ENCODE results near the gene TUFT1. TPM values are rescaled to one million over a fixed set of nuclear protein-coding genes. Genes with fewer than 3 reads are reported as not detected.

TUFT1 gene
- total and polyA plus RNA-seq, 2 of the 13 experiments (the other 11 are each of a cell fraction or from before 2014, with no cell fraction given): 6.4 to 7.3 TPM

- ChIA-PET CTCF (ENCODE audit: low intra/inter-chr PET ratio, low total read pairs) (no interaction called here), POLR2A (no interaction called here)
- BruUV-seq (replicated peaks): no TSS peak
- Histone ChIP-seq H3K36me3 (replicated peaks in 1 of 2; ENCODE audit: control insufficient read depth in 1 of 2, insufficient read depth in 2 of 2, low read length in 2 of 2) (peaks cover 0 to 4% of the 10 kb centered on the region in 2 experiments; a peak in 2 of 5 replicates), H3K4me1 (ENCODE audit: insufficient read depth, low read length) (peaks cover 10% of the 10 kb centered on the region), H3K9me3 (ENCODE audit: low read length) (no peaks in the 10 kb centered on the region), H2AFZ (ENCODE audit: low read length) (no peak overlapping the region), H3K4me3 (replicated peaks in 1 of 3; ENCODE audit: insufficient read depth in 1 of 3, low read depth in 2 of 3, low read length in 3 of 3) (no peak overlapping the region), H3K79me2 (ENCODE audit: insufficient read depth, low read length) (peaks cover 13% of the 10 kb centered on the region), H3K4me2 (ENCODE audit: low read depth, low read length) (no peak overlapping the region), H4K20me1 (ENCODE audit: insufficient read depth, low read length) (no peaks in the 10 kb centered on the region), H3K27ac (ENCODE audit: extremely low read length, insufficient read depth, low read length) (no peak overlapping the region), H3K27me3 (ENCODE audit: control insufficient read depth in 1 of 2, insufficient read depth in 2 of 2, low read length in 2 of 2) (no peaks in the 10 kb centered on the region), H3K9ac (ENCODE audit: insufficient read depth, low read depth, low read length) (no peak overlapping the region)
- ATAC-seq: no peak
- in situ Hi-C loops (cut with HindIII; ENCODE audit: extremely low pct_ligation_motif_present, low pct_unique_long_range_greater_than_20kb): no loop called here
- WGBS (ENCODE audit: low lambda C conversion rate): 89% methylated on average over 3 of the region's 3 CpGs
- no peak for FAIRE-seq
- TF ChIP-seq NR0B2 (CRISPR knock-in tag; IDR thresholded peaks at IDR 0.05) (no peak), SRSF9 (IDR thresholded peaks at IDR 0.05; ENCODE audit: borderline replicate concordance, insufficient read depth, low read depth, low read length, poor library complexity, severe bottlenecking) (no peak), ZNF530 (CRISPR knock-in tag; IDR thresholded peaks at IDR 0.05; ENCODE audit: low read depth) (no peak), ZNF646 (CRISPR knock-in tag; IDR thresholded peaks at IDR 0.05) (no peak), KMT2B (CRISPR knock-in tag; IDR thresholded peaks at IDR 0.05) (no peak)
- intact Hi-C loops (cut with micrococcal nuclease; ENCODE audit: unreplicated experiment): no loop called here
- no peak for DNase-seq (ENCODE audit: low spot score)
Measured at GRCh38 chr1:151624783-151625182, 84.7 kb downstream of the TUFT1 start.
